HCT116 (cell line): ENCODE data around the gene MST1. TPM values are rescaled to one million over a fixed set of nuclear protein-coding genes. Genes with fewer than 3 reads are reported as not detected.

Experiments
- ATAC-seq: fragments of 200-7000 bp; cut with Tn5 transposase; 2 replicates; pipeline ENCODE4 v1.9.1; 2020; ENCODE audit warnings: mild to moderate bottlenecking, moderate library complexity
- BruUV-seq: library from RNA; stranded (reverse); fragments of 400-500 nt; replicated peaks from 2 replicates; lab custom pipeline; 2021; lab: Mats Ljungman, UMichigan
- CTCF ChIA-PET: fragments of 300-600 bp; sonication (Branson Sonifier 250); formaldehyde crosslinking; loops from one replicate; lab custom pipeline; 2021; ENCODE audit warnings: antibody characterized with exemption; lab: Charles Lee
- POLR2A ChIA-PET: fragments of 300-600, 350-600 bp; sonication (Branson Sonifier 250); formaldehyde crosslinking; loops from one replicate; lab custom pipeline; 2021; ENCODE audit warnings: antibody characterized with exemption; lab: Charles Lee
- RAD21 ChIA-PET, 2 experiments: fragments of 300-600 bp; sonication (Branson Sonifier 250); formaldehyde crosslinking; loops; one replicate each; lab custom pipeline; 2023; ENCODE audit warnings: low total read pairs in 2 of 2; ENCODE audit not compliant: uncharacterized antibody in 2 of 2, unreplicated experiment in 2 of 2, low non-redundant PET in 1 of 2; lab: Charles Lee
- DNase-seq: peaks from one replicate; pipeline ENCODE4 v3.0.0-alpha.2; 2010; ENCODE audit warnings: low read depth, low spot score
- H2AFZ ChIP-seq: fragments of 200-600 bp; shearing (Covaris generic), sonication (generic); 2 replicates; pipeline ENCODE4 v1.6.1; 2017; ENCODE audit warnings: low read depth, mixed run types, mixed read lengths, antibody characterized with exemption, low read length; ENCODE audit not compliant: poor library complexity, severe bottlenecking
- H3K27ac ChIP-seq: 2 replicates; pipeline ENCODE4 v1.5.1; 2012; ENCODE audit warnings: low read depth, low read length
- H3K27me3 ChIP-seq: fragments of 200-600 bp; sonication (generic); 2 replicates; pipeline ENCODE4 v1.6.1; 2016; ENCODE audit warnings: mixed run types, low read length, mixed read lengths; ENCODE audit not compliant: insufficient read depth
- H3K36me3 ChIP-seq, 2 experiments: fragments of 200-500 bp in 1 of 2; fragments of 200-600 bp in 1 of 2; sonication (Bioruptor generic) in 1 of 2; sonication (generic) in 1 of 2; 2 replicates each; pipeline versions ENCODE4 v1.5.1 to v1.6.1; 2014 to 2016; ENCODE audit warnings: low read length in 2 of 2, inconsistent platforms in 1 of 2, mixed read lengths in 1 of 2, mixed run types in 1 of 2; ENCODE audit not compliant: insufficient read depth in 2 of 2, control insufficient read depth in 1 of 2
- H3K4me1 ChIP-seq, 2 experiments: fragments of 200-600 bp in 1 of 2; sonication (generic) in 1 of 2; 2 replicates each; pipeline versions ENCODE4 v1.5.1 to v1.6.1; 2012 to 2017; ENCODE audit warnings: low read length in 2 of 2, inconsistent platforms in 1 of 2, mild to moderate bottlenecking in 1 of 2, mixed read lengths in 1 of 2, mixed run types in 1 of 2, moderate library complexity in 1 of 2; ENCODE audit not compliant: insufficient read depth in 2 of 2, control insufficient read depth in 1 of 2
- H3K4me2 ChIP-seq: fragments of 200-600 bp; sonication (generic); 2 replicates; pipeline ENCODE4 v1.6.1; 2017; ENCODE audit warnings: mixed run types, low read length, mixed read lengths
- H3K4me3 ChIP-seq, 2 experiments: fragments of 200-600 bp in 1 of 2; sonication (generic) in 1 of 2; replicated peaks in 1 of 2; 2 replicates each; pipeline ENCODE4 v1.5.1; 2011 to 2016; ENCODE audit warnings: low read length in 2 of 2, control low read depth in 1 of 2, low read depth in 1 of 2, mild to moderate bottlenecking in 1 of 2, mixed read lengths in 1 of 2, mixed run types in 1 of 2
- H3K79me2 ChIP-seq: fragments of 200-600 bp; sonication (generic); 2 replicates; pipeline ENCODE4 v1.6.1; 2017; ENCODE audit warnings: mild to moderate bottlenecking, mixed run types, low read length, moderate library complexity, mixed read lengths; ENCODE audit not compliant: insufficient read depth
- H3K9ac ChIP-seq: fragments of 200-600 bp; sonication (generic); 2 replicates; pipeline ENCODE4 v1.6.1; 2016; ENCODE audit warnings: low read length, mixed read lengths
- H3K9me2 ChIP-seq: fragments of 200-600 bp; sonication (generic), shearing (Covaris generic); 2 replicates; pipeline ENCODE4 v1.6.1; 2017; ENCODE audit warnings: mixed run types, mild to moderate bottlenecking, moderate library complexity; ENCODE audit not compliant: insufficient read depth
- H3K9me3 ChIP-seq, 2 experiments: fragments of 200-500 bp in 1 of 2; fragments of 200-600 bp in 1 of 2; sonication (Bioruptor generic) in 1 of 2; sonication (generic) in 1 of 2; 2 replicates each; pipeline ENCODE4 v1.6.1; 2014 to 2017; ENCODE audit warnings: low read length in 2 of 2, mixed read lengths in 2 of 2, inconsistent platforms in 1 of 2, low read depth in 1 of 2, mild to moderate bottlenecking in 1 of 2, mixed run types in 1 of 2, moderate library complexity in 1 of 2; ENCODE audit not compliant: control insufficient read depth in 1 of 2, insufficient read depth in 1 of 2
- H4K20me1 ChIP-seq: fragments of 200-600 bp; sonication (generic), shearing (Covaris generic); 2 replicates; pipeline ENCODE4 v1.6.1; 2017; ENCODE audit warnings: mixed run types, mild to moderate bottlenecking, moderate library complexity; ENCODE audit not compliant: insufficient read depth
- ATF3 ChIP-seq: IDR thresholded peaks from 2 replicates; pipeline ENCODE4 v1.6.1; 2012
- CEBPB ChIP-seq: IDR thresholded peaks from 2 replicates; pipeline ENCODE4 v1.6.1; 2012; ENCODE audit warnings: low read depth
- CTCF ChIP-seq, 3 experiments: fragments of 200-600 bp in 1 of 3; sonication (generic) in 1 of 3; IDR thresholded peaks in 2 of 3; conservative IDR thresholded peaks in 1 of 3; 2 replicates each; pipeline ENCODE4 v1.5.1; 2012 to 2017; ENCODE audit warnings: low read depth in 2 of 3, low read length in 2 of 3, antibody characterized with exemption in 1 of 3, borderline replicate concordance in 1 of 3, control low read depth in 1 of 3, mild to moderate bottlenecking in 1 of 3, mixed read lengths in 1 of 3, mixed run types in 1 of 3, moderate library complexity in 1 of 3; ENCODE audit not compliant: insufficient read depth in 1 of 3
- ELF1 ChIP-seq: IDR thresholded peaks from 2 replicates; pipeline ENCODE4 v1.6.1; 2012; ENCODE audit warnings: low read depth, borderline replicate concordance
- POLR2A ChIP-seq: IDR thresholded peaks from 2 replicates; pipeline ENCODE4 v1.7.0; 2011; ENCODE audit warnings: borderline replicate concordance; ENCODE audit not compliant: insufficient read depth, insufficient read length; ENCODE audit errors: extremely low read depth
- REST ChIP-seq: IDR thresholded peaks from 2 replicates; pipeline ENCODE4 v1.6.1; 2012; ENCODE audit warnings: low read depth
- SIN3A ChIP-seq: IDR thresholded peaks from 2 replicates; pipeline ENCODE4 v1.6.1; 2012; ENCODE audit warnings: low read depth
- TCF7L2 ChIP-seq: IDR thresholded peaks from 2 replicates; pipeline ENCODE4 v1.7.0; 2011; ENCODE audit warnings: borderline replicate concordance, inconsistent platforms; ENCODE audit not compliant: insufficient read depth, insufficient read length; ENCODE audit errors: extremely low read depth
- ZNF274 ChIP-seq: fragments of 200-500 bp; sonication (Bioruptor generic); IDR thresholded peaks from 2 replicates; pipeline ENCODE4 v1.6.1; 2014; ENCODE audit warnings: mild to moderate bottlenecking, low read depth, low read length, inconsistent platforms
- intact Hi-C: fragments of 100-400 bp; cut with micrococcal nuclease; formaldehyde crosslinking; loops from 2 replicates; pipeline ENCODE4 v1.10.0; 2022
- total RNA-seq: library from RNA; stranded (reverse); gene quantifications from one replicate; pipeline ENCODE4 v1.2.1, GENCODE V29; 2021; ENCODE audit not compliant: unreplicated experiment

The MST1 gene
- total RNA-seq, 1 experiment from 2014 or later: 15.4 TPM

- no peaks in the 10 kb centered on the region for H3K9me2 ChIP-seq
- intact Hi-C loops: no loop called here
- ATAC-seq (no peak), DNase-seq (no peak)
- CTCF ChIA-PET: interaction anchor here (1.3 kb wide), 1 partner anchor 75 kb away, joined by 3 read pairs; the partner anchor contains the start of gene INKA1
- BruUV-seq: no TSS peak
- RAD21 ChIA-PET: no interaction called here
- no peak overlapping the region for H3K4me3 ChIP-seq
- H4K20me1 ChIP-seq: no peaks in the 10 kb centered on the region
- POLR2A ChIA-PET: no interaction called here
- H3K79me2 ChIP-seq: peaks cover 7% of the 10 kb centered on the region
- H2AFZ ChIP-seq: no peak overlapping the region
- H3K9ac ChIP-seq: no peak overlapping the region
- TF ChIP-seq CEBPB (no peak), POLR2A (no peak), ATF3 (no peak), REST (no peak), CTCF (IDR thresholded peaks at IDR 0.05 in 2 of 3, conservative IDR thresholded peaks at IDR 0.05 in 1 of 3; ENCODE audit: borderline replicate concordance in 1 of 3, insufficient read depth in 1 of 3, low read depth in 2 of 3, low read length in 2 of 3) (no peak), ELF1 (no peak), ZNF274 (no peak), SIN3A (no peak), TCF7L2 (no peak)
- H3K4me1 ChIP-seq: peaks cover 9 to 16% of the 10 kb centered on the region in 2 experiments; a peak in 3 of 4 replicates
- H3K4me2 ChIP-seq: no peak overlapping the region
- no peaks in the 10 kb centered on the region for H3K27me3 ChIP-seq
- peaks cover 11 to 17% of the 10 kb centered on the region in 2 experiments; a peak in 3 of 4 replicates for H3K36me3 ChIP-seq
- H3K27ac ChIP-seq: no peak overlapping the region
- no peaks in the 10 kb centered on the region for H3K9me3 ChIP-seq
Observed at GRCh38 chr3:49727924-49728361, 38.7 kb upstream of the MST1 start.
